NCI-H2196 treated with DMSO at 0.1 percent for 48 hours (cell line): ENCODE results near the gene CRAT.

Experiments
- DNase-seq: peaks from one replicate; lab custom pipeline; 2025; ENCODE audit not compliant: unreplicated experiment; lab: John Stamatoyannopoulos, UW

The CRAT gene

DNA sequence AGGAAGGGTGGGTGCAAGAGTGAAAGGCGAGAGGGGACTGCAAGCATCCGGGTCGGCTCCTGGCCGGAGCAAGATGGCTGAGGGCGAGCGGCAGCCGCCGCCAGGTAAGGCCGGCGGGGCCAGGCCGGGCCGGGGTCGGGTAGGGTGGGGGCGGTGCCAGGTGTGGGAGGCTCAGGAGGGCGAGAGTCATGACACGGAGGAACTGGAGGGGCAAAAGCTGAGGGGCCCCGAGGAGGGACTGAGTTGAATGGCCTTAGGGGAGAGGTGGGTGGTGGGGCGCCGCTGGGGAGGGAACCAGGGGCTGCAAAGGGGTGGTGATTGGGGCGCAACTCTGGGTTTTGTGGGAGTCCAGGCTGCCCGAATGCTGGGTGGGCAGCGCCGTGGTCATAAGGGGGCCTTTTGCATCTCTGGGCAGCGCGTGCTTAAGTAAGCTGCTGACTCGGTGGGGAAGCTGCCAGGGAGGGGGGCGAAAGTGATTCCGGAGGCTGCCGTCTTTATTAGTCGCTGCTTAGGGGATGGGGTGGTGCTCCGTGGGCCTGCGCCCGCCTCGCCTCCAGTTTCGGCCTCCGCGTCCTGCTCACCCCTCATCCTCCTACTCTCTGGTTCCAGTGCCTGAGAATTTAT is 1.0 kb upstream of the CRAT start:
- DNase-seq, result no peak

DNA sequence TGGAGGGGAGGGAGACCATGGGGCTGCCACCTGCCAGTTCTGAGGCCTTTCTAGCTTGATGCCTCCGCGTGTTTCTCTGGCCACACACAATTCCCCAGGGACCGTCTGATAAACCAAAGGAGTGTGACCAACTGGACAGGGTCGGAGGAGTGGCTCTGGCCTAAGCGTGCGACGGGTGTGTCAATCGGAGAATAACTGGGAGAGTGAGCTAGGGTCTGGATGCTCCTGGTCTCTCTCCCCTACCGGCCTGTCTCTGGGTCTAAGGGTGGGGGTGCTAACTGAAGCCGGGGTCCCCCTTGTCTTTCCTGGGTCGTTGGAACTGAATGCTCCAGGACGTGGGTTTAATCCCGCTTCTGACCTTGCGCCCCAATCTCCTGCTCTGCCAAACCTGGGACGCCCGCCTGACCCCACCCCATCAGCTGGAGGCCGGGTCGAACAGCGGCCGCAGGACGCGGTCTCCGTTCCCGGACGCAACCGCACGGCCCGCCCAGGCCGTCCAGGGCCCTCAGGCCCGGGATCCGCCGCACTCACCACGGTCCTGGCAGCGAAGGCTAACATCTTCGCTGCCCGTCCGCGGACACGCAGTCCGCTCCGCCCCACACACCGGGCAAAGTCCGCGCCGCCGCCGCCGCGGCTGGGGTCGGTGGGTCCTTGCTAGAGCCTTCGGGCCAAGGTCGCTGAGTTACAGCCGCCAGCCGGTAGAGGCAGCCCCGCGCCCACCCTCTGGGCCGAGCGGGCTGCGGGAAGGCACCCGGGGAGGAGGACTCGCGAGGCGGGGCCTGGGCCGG is 447 bp downstream of the CRAT start:
- no peak for DNase-seq

DNA sequence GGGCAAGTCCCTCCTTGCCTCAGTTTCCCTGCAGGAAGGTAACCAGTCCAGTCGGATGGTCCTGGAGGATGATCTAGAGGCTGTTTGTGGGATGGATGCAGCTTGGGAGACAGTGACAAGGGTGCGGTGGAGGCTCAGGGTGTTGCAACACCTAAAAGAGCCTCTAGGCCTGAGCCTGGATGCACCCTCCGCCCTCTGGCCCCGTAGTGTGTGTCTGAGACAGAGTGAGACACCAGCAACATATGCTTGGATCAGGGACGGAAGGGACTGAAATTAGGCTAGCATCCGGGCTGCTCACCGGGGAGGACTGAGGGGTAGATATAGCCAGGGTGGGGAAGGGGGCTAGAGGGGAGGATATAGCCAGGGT is 1.1 kb downstream of the CRAT start:
- no peak for DNase-seq

DNA sequence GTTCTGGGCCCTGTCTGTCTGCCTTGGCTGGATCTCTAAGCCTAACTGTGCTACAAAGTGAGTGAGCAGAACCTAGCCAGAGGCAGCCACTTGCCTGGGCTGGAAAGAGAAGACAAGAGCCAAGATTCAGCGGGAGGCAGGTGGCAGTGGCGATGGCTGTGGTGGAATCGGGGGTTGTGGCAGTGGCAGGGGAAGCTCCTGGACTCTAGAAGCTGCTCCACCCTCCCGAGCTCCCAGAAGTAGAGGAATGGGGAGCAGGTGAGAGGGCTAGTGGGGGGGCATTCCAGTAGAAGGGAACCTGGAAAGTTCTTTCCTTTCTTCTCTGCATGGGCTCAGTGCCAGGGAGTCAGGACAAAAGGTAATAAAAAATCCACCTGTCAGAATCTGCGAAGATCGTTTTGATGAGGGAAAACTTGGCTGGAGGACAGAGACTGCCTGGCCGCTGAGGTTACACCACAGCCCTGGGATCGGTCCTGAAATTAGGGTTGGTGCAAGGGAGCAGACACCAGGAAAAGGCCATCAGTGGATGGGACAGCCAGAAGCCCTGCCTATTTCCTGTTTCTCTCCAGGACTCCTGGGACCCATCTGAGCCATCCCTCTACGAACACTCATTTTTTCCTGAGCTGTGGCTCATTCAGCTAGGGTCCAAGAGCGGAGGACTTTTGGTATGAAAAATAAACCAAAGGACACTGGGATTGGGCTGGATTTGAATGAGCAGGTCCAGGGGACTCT is 1.6 kb downstream of the CRAT start:
- no peak for DNase-seq

DNA sequence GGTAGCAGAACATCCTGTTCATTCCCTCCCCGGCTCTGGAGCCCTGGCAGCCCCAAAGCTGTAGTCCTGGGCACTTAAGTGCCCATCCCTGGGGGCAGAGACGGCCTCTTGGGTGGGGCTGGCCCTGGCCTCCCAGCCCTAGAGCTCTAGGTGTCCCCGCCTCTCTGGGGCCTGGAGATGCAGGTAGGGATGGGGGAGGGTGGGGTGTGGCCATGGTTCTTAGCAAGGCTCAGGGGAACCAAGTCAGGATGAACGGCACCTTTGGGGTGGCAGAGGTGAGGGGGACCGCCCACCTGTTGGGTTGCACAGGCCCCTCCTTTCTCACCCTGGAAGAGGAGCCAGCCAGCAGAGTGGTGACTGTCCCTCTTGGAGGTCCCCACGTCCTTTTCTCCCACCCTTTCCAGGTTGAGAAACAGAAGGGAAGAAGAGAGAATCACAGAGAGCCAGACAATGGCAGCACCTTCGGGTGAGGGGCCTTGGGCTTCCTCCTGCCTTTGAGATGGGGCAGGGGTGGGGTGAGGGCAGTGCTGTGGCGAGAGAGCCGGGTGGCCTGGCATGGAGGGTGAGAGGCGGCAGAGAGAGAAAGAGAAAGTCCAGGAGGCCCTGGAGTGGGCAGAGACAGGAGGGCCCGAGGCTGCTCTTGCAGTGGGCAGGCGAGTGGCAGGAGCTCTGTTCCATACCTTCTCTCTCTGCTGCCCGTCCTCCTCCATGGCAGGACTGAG is 2.3 kb downstream of the CRAT start:
- DNase-seq, result no peak

DNA sequence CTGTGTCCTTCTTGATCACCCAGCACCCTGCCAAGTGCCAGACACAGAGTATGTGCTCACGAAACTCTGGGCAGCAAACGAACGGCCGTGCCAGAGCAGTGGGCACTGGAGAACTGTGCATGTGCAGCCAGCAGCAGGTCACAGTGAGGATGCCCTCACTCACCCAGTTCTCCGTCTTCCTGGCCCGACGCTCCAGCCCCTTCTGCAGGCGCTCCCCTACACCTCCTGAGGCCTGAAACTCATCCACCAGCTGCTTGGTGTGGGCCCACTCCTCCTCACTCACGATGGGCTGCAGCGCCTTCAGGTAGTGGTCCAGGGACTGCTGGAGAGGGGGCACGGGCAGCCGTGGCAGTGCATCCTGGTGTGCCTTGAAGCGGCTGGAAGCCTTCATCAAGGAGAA is 2.9 kb downstream of the CRAT start:
- DNase-seq, result no peak

DNA sequence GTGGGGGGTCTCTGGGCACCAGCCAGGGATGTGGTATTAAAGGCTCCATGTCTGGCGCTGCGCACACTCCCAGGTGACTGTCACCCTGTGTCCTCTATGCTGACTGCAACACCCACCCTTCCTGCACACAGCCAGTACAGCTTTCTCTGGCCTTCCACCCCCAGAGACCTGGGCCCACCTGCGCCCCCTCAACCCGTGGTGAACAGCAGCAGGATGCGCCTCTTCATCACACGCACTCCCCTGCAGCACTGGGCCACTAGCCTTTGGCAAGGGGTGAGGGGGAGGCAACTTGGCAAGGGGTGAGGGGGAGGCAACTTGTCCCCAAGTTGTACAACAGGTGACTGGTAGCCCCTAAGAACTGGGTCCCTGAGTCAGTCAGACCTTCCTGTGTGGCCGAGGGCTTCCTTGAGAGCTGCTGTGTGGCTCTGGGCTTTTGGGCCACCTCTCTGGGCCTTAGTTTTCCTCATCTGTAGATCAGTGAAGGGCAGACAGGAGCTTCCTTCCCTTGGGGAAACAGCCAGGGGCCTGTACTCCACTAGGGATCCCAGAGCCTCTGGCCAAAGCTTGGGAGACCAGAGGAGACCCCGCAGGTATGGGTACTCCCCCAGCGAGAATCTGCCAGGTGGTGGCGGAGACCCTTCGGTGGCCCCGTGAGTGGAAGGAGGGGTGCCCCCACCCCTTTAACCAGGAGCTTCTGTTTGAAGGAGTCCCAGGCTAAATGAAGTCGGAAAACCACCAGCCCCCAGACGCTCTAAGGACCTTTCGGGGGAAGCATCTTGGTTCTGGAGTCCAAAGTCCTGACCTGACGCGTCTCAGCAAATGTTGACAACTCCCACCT is 4.5 kb downstream of the CRAT start:
- no peak for DNase-seq

DNA sequence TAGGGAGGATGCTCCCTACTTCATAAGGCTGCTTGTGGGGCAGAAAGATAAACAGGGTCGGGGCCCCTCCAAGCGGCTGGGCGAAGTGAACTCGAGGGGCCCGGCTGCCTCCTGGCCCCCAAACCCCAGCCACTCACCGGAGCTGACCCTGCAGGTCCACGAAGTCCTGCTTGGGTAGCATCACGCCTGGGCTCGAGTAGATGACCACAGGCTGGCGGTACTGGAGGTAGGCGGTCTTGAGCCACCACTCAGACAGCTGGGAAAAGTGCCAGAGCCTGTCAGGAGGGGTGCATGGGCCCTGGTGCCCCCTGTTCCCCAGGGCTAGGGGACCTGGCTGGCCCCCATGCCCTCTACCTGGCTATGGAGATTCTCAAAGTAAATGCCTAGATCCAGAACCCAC is 6.5 kb downstream of the CRAT start:
- DNase-seq, result no peak

DNA sequence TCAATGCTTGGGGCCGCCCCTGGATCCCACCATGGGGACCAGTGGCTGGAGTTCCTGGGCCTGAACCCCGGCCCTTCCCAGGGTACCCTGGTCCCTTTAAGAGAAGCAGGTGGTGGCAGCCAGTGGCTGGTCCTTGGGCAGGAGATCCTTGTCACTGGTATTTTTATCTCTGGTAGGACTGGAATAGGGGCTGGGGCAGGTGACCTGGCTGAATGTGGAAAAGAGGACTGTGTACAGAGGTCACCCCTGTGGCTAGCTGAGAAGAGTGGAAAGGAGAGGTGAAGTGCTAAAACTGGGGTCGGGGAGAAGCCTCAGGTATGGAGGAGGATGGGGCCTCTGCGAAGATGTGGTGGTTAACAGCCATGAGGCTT is 7.0 kb downstream of the CRAT start:
- DNase-seq, result no peak

DNA sequence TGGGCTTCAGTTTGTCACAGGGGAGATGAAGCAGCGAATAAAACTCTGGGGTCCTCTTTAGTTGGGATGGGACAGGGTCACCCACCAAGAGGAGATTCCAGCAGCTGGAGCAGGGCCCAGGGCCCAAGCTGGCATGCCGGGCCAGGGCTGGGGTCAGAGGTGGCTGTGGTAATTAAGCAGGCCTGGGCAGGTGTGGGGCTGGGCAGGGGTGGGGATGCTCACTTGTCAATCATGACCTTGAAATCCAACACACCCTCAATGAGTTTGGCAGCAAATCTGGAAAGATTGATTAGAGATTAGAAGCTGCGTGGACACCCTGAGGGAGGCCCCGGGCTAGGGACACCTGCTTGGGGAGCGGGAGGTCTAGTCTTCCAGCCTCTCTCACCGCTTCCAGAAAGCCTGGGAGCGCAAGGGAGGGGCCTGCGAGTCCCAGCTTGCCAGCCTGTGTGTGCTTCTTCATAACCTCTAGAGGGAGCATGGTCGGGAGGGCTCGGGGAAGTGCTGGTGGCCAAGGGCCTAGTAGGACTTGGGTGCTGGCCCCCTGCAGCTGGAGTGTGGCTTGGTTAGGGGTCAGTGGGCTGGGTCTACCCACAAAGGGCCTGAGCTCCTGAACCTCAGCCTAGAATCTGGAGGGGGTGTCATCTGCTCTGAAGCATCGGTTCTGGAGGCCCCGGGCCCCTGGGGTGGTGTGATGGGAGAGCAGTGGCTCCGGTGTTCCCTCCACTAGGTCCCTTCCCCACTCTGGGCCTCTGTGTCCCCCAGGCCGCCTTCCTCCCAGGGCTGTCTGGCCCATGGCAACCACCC is 7.6 kb downstream of the CRAT start:
- DNase-seq, result peak; percentile 68

DNA sequence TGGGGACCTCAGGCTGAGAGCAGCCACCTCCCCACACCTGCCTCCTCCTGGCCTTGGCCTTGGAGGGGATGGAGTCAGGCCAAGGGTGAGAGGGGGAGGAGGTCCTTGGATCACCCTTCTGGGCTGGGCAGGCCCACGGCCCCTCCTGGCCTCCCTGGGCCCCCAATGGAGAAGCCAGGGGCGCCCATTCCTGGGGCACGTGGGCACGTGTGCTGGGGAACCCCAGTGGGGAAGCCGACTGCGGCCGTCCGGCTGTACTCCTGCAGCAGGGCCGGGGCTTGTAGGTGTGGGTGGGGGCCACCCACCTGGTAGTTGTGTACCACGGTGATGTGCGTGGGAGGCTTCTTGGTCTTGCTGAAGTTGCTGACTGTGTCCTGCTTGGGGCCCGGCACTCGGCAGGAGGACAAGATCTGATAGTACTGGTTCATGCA is 8.5 kb downstream of the CRAT start:
- DNase-seq, result no peak

DNA sequence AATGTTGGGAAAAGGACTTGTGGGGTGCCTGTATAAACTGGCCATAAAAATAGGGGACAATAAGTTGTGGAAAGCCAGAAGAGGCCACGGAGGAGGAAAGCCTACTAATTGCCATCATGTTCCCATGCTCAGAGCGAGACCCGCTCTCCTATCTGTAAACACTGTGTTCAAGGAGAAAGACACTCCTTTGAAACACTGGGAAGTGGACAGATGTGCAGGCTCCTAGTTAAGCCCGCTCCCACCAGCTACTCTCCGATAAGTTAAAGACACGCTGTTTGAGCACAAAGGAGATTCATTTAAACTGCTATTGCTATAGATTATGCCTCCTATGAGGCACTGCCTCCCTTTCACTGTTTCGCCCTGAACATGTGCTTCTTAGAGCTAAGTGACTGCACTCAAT is 9.3 kb downstream of the CRAT start:
- DNase-seq, result no peak

DNA sequence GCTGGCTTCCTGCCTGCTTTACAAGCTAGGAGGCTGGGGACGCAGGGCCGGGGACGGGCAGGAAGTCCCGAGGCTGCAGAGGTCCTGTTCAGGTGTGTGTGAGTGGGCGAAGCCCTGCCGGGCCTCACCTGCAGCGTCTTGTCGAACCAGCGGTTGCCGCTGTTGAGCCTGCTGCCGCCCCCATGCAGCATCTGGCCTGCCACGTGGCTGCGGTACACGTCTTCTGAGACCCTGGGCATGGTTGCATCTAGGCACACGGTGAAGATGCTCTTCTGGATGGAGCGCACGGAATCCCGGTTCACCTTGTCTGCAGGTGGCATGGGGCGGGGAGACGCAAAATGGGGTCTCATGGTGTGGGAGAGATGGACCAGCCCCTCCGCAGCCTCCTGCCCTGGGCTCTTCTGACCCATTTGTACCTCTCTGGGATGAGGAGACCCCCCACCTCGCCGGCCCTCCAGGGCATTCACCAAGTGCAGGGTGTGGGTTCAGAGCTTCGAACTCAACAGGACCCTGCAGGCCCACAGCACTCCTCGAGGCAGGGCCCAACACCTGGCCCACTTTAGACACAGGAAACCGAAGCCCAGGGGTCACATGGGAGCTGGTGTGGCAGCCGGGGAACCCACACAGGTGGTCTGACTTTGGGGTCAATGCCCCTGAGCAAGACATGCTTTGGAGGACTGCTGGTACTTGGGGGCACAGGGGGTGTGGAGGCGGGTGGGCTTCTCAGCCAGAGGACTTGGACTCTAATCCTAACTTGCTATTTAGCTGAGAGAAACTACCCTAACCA is 10.0 kb downstream of the CRAT start:
- no peak for DNase-seq

DNA sequence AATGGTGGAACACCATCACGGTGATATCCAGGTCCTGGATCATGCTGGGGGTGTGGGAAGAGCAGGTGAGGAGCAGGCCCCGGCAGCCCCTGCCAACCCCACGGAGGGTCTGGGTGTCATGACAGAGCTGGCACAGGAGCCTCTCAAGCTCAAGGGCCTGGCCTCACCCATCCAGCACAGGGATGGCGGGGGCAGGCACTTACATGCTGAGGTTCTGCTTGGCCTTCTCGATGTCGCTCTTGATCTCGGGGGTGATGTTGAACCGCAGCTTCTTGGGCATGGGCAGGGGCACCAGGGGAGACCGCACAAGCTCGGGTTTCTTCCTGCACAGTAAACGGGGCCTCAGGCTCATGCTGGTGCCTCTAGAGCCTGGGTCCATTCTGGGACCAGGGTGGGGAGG is 12.3 kb downstream of the CRAT start:
- no peak for DNase-seq

DNA sequence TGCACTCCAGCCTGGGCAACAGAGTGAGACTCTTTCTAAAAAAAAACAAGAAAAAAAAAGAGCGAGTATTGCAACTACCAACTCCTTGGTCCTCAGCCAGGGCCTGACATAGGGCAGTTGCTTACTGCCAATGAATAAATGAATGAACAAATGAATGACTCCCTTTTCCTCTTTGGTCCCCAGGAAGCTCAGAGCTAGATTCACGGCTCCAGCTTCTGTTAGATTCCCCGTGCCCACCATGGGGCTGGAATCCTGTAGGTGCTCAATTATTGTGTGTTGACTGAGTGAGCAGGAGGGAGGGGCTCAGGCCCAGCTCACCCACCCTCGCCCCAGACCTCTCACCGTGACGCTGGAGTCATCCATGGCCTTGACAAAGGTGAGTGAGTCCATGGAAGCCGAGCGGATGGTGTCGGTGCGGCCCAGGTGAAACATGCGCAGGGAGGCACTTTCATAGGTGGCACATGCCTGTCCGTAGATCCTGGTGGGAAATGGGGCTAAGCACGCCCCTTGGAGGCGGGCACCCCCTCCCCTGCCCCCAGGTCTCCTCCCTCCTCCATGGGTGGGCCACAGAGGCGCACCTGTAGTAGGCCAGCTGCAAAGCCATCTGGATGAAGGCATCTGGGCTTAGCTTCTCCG is 12.8 kb downstream of the CRAT start:
- no peak for DNase-seq

DNA sequence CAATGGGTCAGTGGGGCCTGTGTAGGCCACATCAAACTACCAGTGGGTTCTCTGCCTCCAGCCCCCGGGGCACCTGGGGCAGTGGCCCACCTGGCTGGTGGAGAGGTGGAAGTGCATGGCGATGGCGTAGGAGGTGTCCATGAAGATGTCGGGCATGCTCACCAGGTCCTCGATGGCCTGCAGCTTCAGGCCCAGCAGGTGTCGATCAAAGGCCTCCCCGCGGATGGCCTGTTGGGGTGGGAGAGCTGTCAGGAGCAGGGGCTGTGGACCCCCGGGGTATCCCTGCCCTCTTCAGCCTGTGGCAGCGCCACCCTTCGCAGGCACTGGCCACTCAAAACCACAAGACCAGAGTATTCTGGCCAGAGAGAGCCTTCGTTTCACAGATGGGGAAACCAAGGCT is 14.7 kb downstream of the CRAT start:
- no peak for DNase-seq

DNA sequence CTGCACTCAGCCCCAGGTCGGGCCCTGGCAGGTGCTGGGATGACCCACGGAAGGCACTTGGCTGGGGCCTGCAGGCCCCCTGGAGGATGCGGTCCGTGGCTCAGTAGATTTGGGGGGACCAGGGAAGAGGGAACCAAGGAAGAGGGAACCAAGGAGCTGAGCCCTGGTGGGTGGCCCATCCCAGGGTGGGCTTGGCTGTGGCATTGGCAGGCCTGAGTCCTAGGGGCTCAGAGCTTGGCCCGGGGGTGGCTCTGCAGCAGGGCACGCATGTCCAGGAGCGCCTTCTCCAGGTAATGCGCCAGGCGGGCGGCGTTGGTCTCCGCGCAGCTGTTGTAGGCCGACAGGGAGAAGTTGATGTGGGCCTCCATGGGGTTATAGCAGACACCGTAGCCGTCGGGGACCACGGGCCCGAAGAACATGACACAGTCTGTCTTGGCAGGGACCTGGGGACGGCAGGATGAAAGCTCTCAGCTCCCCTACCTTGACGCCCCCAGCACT is 15.4 kb downstream of the CRAT start:
- no peak for DNase-seq

DNA sequence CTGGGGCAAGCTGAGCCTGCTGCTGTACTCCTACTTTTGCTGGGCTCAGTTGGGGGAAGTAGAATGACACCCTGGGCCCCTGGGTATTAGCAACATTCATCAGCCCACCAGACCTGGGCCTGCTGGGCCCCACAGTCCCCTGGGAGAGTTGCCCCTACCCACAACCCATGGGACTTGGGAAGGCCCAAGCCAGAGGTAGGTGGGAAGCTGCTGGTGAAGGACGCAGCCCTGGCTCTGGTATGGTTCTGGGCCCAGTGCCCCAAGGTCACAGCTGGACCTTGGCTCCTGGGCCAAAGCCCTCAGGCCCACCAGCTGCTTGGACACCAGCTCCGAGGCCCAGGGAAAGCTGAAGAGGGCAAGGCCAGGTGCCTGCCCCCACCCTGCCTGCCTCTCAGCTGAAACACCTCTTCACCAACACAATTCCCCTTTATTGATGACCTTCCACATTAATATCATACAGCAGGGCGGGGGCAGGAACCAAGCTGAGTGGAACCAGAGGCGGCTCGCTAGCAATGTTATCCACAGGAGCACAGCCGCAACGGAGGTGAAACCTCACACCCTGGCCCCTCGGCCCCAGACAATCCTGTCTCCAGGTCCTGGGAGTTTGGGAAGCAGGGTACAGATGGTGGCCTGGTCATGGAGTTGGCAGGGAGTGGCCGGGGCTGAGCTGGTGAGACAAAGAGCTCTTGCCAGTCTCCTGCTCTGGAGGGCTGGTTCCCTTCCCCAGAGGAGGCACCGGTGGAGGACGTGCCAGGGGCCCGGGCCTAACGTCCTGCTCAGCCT is 16.0 kb downstream of the CRAT start:
- DNase-seq, result no peak
